ENCODE measurements around the gene BMPR1A. TPM values are rescaled to one million over a fixed set of nuclear protein-coding genes. Genes with fewer than 3 reads are reported as not detected.
"Not testable (repeated sequence)": the region's sequence is repeated elsewhere in the genome, so short reads cannot be mapped to it uniquely, and the experiment has no call there.

BMPR1A gene
- total RNA-seq, 1 donor from 2014 or later = 0.51 TPM

- DNase-seq = no peak
Measured at GRCh38 chr10:86730227-86730626, 26.2 kb upstream of the BMPR1A start.

DNA sequence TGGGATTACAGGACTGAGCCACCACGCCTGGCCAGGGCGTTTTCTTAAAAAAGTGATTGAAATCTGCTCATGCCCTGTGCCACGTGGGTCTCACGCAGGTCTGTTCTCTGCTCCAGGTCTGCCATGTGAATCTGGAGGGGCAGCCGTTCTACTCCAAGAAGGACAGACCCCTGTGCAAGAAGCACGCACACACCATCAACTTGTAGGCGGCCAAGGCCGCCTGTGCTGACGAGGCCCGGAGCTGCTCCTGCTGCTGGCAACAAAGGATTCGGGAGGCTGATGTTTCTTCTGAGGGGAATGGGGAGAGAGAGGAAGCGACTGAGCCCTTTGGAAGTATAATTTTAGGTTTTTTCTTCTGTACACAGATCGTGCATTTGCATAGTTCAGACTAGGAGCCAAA lies 23.6 kb upstream of the BMPR1A start:
- DNase-seq = no peak

GRCh38 chr10:86733260-86733671 lies 23.2 kb upstream of the BMPR1A start:
- no peak for DNase-seq

DNA sequence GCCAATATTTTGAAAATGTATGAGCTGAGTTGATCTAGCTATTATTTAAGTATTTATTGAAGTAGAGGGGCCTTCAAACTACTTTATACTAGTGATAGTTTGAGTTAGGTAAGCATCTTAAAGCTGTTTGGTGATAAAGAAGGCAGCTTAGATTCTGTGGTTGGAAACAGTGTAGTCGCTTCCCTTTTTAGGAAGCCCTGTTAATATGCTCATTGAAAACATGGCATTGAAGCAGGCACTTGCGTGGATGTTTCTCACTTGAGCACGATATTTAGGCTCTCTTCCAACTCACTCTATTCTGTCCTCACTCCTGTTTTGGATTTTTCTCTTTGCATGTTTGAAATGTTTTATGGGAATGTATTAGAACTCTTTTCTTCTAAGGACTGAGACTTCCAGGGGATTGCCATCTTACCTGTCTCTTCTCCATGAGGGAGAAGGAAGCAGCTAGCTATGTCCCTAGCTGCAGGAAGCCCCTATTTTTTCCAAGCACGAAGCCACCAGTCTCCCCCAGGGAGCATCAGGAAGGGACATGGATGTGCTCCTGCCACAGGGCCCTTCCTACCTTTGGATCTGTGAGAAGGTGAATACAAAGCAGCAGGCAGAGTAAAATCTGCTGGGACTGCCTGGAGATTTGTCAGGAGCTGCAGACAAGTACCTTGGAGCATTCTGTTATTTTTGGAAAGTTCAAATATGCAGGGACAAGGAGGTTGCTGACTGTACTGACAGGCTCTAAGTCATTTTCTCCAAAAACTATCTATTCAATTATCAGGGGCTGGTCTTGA lies 22.0 kb upstream of the BMPR1A start:
- DNase-seq = no peak

- not testable (repeated sequence) for DNase-seq
Measured at GRCh38 chr10:86735278-86735677, 21.1 kb upstream of the BMPR1A start.

DNA sequence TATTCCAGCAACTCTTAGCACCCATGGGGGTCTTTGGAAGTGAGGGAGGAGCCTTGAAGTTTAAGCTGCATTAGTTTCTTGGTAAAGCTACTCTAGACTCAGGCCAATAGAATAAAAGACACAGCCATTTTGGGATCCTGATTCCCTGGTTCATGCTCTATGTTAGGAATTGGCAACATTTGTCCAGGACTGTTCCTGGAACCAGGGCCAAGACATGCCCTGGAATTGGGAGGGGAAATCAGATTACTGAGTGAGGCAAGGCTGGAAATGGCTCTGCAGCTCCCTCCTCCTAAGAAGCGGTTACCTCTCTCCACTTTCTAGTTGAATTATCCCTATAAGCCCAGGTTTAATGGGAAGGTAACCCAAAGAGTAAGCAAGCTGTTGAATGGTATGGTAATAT lies 14.2 kb upstream of the BMPR1A start:
- DNase-seq = no peak

DNA sequence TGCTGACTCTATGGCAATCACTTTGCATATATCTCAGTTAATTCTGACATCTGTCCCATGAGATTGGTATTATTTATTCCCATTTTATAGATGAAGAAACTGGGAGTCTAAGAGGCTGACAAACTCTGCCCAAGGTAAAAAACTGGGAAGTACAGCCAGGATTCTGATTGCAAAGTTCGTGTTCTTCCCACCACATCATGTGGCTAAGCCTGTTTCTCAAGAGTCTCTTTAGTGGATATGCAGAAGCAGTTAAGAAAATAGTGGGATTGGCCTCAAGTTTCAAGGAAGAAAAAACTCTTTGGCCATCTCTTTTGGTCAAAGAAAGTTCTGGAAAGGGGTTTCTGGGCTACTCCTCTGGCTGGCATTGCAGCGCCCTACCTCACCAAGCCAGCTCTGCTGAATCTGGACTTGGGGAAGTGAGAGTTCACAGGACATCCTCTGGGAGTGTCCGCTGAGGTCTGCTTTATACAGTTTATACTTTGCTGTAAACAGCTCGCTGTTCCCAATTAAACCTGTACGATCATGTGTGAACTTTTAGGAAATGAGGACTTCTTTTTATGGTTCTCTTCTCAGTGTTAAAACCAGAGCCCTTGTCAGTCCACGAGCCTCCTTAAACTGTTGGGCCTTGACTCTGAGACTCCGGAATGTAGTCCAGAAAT lies 12.2 kb upstream of the BMPR1A start:
- DNase-seq = no peak

DNA sequence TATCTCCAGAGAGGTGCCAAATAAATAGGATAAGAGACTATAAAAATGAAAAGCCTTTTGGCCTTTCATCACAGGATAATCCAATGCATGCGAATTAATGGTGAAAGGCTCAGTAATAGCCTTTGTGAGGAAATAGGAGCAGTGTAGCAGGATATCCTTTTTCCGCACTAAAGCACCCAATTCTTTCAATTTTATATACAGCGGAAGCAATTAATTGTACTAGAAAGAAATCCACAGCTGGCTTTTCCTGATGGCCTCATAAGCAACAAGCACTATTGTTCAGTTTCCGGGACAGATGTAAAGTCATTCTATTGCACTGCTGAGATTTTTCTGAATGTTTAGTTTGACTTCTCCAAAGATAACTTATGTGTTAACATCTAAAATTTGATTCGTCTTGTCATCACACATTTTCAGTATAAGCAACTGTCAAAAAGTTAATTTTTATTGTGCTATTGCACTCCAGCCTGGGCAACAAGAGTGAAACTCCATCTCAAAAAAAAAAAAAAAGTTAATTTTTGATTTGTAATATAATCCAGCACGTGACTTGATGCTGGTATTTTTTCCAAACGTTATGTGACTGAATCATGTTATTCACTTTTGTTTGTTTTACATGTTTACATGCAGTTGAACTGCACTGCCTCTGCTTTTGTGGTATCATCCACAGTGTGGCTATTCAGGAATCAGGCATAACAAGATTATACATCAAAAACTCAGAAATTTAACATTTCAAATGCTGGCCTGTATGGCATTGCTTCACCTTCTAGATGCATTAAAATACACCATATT lies 8.4 kb upstream of the BMPR1A start:
- peak; percentile 92 for DNase-seq

DNA sequence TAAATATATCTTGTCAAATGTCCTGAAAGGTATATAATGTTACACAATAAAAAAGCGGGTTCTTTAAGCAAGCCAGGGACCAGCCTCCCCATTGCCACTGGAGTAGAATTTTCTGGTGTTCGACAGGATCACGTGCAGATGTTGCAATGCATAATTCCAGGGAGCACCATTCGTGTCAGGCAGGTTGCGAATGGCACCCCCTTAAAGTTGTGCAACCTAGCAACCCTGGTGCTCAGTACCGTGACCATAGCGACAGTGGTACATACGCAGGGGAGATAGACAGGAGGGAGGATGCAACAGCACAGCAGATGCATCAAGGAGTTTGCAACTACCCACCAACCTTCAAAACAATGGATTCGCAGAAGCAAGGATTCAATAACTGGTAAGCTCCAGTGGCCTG lies 6.6 kb upstream of the BMPR1A start:
- no peak for DNase-seq

- DNase-seq = no peak
Measured at GRCh38 chr10:86751477-86751876, 4.9 kb upstream of the BMPR1A start.

DNA sequence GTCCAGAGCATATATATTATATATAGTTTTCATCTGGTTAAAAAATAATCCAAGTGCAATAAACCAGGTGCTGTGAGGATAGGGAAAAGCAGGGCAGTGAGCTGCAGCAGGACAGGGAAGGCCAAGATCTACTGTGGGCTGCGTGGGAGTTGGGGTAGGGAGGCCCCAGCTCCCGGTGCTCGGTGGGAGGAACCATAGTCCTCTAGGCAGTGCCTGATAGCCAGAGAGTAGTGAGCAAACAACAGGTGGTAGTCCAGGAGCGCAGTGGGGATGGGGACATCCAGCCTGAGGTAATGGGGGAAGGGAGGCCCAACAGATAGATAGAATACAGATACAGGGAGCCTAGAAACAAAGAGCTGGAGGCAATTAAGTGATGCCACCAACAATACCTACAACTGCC lies 4.1 kb upstream of the BMPR1A start:
- DNase-seq = no peak

- no peak for DNase-seq
Measured at GRCh38 chr10:86753051-86753450, 3.4 kb upstream of the BMPR1A start.

GRCh38 chr10:86753638-86754434 lies 2.6 kb upstream of the BMPR1A start:
- no peak for DNase-seq

GRCh38 chr10:86755454-86755739 lies 1.0 kb upstream of the BMPR1A start:
- no peak for DNase-seq

DNA sequence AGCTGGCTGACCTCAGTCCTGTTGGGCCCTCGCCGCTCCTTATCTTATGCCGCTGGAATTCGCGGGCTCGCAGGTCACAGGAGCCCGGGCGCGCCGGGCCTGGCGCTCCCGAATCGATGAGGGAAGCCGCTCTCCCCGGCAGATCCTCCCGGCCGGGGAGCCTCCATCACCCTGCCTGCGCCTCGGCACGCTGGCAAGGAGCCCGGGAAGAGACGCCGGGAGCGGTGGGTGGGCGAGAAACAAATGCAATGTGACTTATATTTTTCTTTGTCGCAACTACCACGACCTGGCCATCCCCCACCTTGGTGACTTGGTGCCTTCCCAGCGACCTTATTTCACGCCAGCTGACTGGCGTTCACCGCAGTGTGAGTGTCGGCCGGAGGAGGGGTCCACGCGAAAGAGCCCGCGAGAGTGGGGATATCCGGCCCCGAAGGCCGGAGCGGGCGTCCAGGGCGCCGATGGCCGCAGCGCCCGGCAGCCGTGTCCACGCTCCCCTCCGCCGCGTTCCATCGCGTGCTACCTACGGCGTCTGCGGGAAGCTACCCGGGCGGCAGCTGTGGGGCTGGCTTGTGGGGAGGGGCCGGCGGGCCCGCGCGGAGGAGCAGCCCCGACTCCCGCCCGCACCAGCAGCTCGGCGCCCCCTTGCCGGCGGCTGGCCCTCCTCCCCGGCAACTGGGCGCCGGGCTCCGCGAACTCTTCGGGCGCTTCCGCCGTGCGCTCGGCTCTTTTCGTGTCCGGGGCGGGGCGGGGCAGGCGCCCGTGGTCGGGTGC lies 494 bp upstream of the BMPR1A start:
- DNase-seq = peak; percentile 39

- DNase-seq = no peak
Measured at GRCh38 chr10:86757113-86757972, 924 bp downstream of the BMPR1A start.

- no peak for DNase-seq
Measured at GRCh38 chr10:86758189-86759072, 2.0 kb downstream of the BMPR1A start.

GRCh38 chr10:86759073-86759672 lies 2.8 kb downstream of the BMPR1A start:
- no peak for DNase-seq

- no peak for DNase-seq
Measured at GRCh38 chr10:86763404-86763803, 7.0 kb downstream of the BMPR1A start.

DNA sequence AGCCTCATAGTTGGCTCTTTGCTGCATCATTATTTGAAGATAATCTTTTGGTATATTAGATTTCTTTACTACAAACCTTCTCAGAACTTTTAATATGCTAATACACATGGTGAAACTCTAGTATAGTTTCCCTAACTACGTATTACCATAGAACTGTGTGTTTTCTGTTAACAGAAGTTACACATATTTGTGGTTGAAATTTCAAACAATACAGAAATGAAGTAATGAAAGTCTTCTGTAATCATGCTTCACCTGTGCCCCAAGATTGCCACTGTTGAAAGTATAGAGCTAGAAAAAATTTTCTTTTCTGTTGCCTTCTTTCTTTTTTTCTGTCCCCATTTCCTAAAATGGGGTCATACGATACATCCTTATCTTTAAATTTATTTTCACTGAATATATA lies 9.1 kb downstream of the BMPR1A start:
- DNase-seq = no peak

All from dermis blood vessel endothelial cell (primary cell).